Measurements from ENCODE around the gene PLA2G4A.

DNA sequence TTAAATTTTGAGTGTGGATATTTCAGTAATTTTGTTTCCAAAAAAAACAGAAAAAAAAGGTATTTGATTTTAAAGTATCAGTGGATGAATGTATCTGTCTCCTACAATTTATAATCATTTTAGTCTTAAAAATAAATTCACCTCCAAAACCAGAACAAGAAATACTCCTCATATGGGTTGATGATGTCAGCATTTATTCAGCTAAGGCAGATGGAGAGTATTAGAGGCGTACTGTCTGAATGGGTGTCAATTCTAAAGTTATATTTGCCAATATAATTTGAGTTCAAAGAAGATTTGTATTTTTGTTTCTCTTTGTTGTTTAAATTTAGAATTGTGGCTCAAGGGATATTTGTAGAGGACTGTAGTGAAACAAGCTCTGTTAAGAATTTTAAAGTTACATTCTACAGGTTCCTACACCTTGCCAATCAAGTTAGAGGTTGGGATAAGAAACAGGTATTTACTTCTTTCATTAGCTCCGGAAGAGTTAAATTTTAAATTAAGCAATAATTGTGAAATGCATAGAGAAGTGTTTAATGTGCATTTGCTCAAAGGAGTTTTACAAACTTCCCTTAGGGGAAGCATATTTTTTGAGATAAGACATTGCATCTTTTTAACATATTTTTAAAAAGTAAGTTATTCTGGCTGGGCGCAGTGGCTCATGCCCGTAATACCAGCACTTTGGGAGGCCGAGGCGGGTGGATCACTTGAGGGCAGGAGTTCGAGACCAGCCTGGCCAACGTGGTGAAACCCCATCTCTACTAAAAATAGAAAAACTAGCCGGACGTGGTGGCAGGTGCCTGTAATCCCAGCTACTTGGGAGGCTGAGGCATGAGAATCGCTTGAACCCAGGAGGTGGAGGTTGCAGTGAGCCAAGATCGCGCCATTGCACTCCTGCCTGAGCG, 1.2 kb downstream of the PLA2G4A start:
- TF ChIP-seq CTCF (IDR thresholded peaks at IDR 0.05) (no peak), POLR2A (IDR thresholded peaks at IDR 0.05) (no peak)
